HuH-7.5 (cell line): Measurements from ENCODE around the gene ATRNL1.
"Not testable (repeated sequence)": the region's sequence is repeated elsewhere in the genome, so short reads cannot be mapped to it uniquely, and the experiment has no call there.

Experiments used
- DNase-seq: peaks from one replicate; pipeline ENCODE4 v3.0.0; 2011; ENCODE audit warnings: low spot score

Gene ATRNL1

DNA sequence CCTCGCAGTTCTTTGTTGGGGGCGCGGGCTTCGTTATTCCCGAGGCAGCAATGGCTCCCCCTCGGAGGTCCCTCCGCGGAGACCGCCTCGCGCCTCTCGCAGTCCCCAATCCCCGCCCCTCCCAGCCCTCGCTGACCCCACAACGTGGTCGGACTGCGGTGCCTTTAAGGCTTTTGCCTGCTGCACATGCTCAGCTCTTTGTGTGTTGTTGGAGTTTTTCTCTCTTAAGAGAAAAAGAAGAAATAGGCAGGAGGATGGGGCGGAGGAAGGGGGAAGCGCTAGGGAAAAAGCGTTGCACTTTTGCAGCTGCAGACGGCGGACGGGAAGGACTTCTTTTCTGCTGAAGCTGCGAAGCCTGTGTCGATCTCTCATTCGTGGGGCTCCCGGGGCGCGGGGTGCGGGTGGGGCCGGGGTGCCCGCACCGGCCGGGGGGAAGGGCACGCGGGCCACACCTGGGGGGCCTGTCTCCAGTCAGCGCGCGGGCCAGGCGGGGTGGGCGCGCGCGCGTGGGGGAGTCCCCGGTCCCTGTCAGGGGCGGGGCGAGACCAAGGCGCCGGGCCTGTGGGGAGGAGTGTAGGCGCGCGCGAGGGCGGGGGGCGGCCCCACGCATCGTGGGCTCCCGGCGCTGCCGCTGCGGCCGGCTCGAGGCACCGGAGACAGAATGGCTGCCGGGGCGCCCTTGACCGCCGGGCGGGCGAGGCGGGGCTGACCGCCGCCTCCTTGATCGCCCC is 445 bp upstream of the ATRNL1 start:
- DNase-seq = peak; percentile 28

DNA sequence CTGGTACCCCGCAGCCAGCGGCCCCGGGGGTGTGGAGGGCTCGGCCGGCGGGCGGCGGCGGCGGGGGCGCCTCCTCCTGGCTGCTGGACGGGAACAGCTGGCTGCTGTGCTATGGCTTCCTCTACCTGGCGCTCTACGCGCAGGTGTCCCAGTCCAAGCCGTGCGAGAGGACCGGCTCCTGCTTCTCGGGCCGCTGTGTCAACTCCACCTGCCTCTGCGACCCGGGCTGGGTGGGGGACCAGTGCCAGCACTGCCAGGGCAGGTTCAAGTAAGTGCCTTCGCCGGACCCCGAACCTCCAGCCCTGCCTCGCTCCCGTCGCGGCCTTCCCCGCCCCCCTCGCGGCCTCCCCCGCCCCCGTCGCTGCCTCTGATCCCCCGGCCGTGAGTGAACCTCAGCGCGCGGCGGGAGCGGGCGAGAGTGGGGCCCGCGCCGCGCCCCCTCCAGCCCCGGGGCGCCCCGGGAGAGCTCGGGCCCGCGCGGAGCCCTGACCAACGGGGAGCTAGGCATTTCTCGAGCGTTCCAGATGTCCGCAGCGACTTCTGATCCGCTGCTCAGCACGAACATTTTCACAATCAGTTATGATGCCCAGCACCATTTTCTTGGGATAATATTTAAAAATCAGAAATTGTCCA is 727 bp downstream of the ATRNL1 start:
- peak; percentile 46 for DNase-seq

DNA sequence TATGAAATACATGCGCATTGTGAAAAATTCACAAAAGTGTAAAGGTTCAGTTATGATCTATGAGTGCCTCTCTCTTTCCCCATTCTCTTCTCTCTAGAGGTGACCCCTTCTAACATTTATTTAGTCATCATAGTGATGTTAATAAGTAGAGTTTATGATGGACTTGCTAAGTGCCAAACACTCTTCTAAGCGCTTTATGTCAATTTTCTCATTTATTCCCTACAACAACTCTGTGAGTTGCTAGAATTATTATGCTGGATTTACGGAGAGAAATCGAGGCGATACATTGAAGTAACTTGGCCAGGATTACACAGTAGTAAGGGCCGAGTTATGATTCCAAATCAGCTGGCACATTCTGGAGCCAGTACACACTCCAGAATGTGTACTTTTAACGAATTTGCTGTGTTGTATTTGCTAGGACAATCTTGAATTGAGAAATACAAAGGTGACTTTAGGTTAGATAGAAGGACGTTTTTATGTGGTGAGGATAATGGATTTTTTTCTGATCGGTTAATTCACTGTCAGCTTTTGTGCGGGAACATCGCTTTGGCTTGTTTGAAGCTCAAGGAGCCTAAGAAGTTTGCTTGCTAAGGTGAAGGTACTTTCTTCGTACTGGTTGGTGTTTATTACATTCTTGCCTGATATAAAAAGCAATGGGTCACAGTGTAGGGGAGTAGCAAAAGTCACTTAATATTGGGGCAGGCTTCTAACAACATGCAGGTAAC is 1.4 kb downstream of the ATRNL1 start:
- DNase-seq = no peak

DNA sequence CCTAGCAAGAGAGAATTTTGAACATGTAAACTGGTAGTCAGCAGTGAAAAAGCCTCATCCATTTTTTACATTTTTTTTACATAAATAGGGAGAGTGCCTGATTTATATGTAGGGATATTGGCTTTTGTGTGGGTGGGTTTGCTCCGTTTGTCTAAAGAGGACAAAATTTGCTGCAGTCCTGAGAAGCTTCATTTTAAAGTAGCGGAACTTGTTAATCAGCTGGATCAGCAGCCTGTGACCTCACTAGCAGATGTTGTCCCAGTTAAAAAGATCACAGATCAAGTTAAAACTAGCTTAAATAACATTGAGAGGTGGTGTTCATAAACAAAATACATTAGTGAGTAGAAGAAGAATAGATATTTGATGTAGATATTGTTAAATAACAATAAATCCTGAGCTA is 2.6 kb downstream of the ATRNL1 start:
- no peak for DNase-seq

DNA sequence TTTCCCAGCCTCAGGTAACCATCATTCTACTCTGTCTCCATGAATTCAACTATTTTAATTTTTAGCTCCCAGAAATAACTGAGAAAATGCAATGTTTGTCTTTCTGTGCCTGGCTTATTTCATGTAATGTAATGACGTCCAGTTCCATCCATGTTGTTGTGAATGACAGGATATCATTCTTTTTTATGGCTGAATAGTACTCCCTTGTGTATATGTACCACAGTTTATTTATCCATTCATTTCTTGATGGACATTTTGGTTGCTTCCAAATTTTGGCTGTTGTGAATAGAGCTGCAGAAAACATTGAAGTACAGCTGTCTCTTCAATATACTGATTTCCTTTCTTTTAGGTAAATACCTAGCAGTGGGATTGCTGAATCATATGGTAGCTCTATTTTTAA is 10.5 kb downstream of the ATRNL1 start:
- DNase-seq = no peak

DNA sequence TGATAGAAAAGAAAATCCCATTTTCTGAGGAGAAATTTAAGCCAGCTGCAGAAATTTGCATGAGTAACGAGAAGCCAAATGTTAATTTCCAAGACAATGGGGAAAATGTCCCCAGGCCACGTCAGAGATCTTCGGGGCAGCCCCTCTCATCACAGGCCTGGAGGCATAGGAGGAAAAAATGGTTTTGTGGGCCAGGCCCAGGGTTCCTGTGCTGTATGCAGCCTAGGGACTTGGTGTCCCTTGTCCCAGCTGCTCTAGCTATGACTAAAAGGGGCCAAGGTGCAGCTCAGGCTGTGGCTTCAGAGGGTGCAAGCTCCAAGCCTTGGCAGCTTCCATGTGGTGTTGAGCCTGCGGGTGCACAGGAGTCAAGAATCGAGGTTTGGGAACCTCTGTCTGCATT is 12.2 kb downstream of the ATRNL1 start:
- not testable (repeated sequence) for DNase-seq

DNA sequence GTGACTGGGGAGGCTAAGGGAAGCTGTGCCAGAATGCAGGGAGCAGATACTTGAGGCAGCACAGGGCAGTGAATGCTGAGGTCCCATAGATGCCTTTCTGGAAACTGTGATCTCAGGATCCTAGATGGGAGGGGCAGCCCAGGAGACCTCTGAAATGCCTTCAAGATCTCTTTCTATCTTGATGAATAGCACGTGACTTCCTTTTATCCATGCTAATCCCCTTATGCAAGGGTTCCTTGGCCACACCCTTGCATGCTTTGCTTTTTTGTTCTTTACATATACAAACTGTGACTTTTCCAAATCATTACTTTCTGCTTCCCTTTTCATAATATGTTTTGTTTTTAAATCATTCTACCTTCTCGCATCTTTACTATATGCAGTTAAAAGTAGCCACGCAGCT is 14.7 kb downstream of the ATRNL1 start:
- DNase-seq = no peak

DNA sequence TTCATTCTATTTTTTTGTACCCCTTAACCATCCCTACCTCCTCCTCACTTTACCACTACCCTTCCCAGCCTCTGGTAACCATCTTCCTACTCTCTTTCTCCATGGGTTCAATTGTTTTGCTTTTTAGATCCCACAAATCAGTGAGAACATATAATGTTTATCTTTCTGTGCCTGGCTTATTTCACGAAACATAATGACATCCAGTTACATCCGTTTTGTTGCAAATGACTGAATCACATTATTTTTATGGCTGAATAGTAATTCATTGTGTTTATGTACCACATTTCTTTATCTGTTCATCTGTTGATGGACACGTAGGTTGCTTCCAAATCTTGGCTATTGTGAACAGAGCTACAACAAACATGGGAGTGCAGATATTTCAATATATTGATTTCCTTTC is 24.1 kb downstream of the ATRNL1 start:
- no peak for DNase-seq

DNA sequence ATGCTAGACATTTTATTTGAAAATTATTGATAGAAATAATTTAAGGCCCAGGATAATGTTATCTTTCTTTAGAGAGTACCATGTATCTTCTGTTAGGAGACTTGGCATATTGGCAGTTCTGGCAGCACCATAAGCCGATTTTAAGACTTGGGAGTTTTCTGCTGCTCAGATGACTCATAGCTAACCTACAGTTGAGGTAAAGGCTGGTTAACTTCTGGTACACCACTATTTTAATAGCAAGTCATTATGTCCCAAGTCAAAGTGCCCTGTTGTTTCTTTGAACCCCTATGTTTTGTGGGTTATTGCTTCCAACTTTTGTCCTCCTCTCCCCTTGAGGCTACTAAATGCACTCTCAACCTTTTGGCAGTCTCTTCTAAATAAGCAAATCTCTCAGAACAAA is 25.2 kb downstream of the ATRNL1 start:
- no peak for DNase-seq

DNA sequence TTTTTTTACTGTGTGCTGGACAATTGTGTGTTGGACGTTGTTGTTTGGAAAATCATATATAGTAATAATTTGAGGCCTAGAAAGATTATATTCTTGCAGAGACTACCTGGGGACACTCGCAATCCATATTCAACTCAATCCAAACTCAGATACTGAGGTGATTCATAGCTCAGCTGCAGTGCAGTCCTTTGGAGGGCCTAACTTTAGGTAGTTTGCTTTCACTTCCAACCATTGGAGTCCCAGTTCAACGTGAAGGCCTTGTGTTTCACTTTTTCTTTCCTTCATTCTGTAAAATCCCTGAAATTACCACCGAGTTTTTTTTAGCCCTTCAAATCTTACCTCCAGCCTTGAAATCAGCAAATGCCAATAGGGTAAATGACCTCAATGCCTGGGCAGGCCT is 32.3 kb downstream of the ATRNL1 start:
- no peak for DNase-seq

DNA sequence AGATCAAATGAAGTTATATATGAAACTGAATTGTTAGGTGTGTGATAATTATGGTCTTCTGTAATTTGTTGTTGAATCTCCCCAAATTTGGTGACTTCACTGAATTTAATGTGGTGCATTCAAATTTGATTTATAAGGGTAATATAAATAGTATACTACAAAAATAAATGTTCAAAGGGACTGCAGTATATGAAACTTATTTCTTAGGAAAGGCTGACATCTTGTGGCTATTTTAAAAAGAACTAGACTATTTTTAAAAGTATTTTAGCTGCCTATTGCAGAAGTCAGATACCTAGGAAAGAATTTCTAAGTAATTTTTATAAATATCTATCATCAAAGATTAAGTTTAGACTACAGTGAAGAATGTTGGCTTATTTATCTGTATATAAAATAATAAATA is 36.6 kb downstream of the ATRNL1 start:
- no peak for DNase-seq

DNA sequence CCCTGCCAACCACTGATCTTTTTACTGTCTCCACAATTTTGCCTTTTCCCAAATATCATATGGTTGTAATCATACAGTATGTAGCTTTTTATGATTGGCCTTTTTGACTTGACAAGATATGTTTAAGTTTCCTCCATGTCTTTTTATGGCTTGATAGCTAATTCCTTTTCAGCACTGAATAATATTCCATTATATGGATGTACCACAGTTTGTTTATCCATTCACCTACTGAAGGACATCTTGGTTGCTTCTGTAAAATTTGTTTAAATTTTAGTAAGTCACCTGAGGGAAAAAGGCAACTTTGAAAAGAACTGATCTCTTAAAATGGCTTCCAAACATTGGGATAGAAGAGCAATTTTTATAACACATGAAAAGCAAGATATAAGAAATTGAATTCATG is 43.5 kb downstream of the ATRNL1 start:
- no peak for DNase-seq

DNA sequence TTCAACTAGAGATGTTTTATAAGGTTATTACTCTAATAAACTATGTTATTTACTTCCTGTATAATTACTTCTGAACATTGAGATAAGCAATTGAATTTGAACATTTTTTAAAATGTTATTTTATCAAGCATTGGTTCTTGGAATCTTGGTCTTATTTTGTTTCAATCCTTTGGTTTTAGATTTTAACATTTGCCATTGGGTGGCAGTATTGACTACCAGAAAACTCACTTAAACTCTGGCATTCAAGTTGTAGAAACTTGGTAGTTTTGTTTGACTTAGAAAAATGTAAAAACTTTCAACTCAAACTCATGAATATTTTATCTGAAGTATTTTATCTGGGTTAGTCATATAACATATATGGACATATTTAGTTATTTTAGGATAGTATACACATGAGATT is 48.1 kb downstream of the ATRNL1 start:
- no peak for DNase-seq

DNA sequence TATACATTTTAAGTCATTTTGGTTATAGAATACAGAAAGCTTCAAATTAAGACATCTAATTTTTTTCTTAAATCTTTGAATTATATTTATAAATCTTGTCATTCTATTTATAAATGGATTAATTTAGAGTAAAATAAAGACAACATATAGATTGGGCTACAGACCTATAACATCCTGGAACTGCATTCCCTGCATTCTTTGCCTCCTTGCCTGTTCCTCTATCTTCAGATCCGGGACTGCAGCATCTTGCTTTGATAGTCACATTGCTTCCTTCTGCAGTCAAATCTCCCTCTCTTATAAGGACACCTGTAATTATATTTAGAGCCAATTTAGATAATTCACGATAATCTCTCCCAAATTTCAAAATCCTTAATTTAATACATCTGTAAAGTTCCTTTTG is 64.2 kb downstream of the ATRNL1 start:
- no peak for DNase-seq

DNA sequence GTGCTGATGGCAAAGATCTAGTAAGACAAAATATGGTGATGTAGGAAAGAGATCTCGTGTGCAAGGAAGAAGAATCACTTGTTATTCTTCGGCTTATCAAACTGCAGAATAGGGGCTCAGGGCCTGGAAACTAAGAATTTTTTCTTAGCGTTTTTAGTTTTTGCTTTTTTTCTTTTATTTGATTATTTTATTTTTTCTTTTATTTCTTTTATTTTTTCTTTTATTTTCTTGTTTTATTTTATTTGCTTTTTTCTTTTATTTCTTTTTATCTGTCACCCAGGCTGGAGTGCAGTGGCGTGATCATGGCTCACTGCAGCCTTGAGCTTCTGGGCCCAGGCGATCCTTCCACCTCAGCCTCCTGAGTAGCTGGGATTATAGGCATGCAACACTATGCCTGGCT is 70.0 kb downstream of the ATRNL1 start:
- DNase-seq = no peak

DNA sequence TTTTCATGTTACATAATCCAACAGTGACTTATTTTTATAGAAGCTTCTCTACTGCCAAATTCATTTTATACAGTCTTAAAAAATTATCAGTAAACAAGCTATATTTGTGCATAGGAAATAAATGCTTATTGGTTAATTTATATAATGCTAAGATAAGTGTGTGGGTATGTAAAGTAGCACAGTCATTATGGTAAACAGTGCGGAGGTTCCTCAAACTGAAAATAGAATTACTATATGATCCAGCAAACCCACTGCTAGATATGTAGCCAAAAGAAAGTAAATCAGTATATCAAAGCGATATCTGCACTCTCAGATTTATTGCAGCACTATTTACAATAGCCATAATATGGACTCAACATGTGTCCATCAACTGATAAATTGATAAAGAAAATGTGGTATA is 71.1 kb downstream of the ATRNL1 start:
- no peak for DNase-seq

DNA sequence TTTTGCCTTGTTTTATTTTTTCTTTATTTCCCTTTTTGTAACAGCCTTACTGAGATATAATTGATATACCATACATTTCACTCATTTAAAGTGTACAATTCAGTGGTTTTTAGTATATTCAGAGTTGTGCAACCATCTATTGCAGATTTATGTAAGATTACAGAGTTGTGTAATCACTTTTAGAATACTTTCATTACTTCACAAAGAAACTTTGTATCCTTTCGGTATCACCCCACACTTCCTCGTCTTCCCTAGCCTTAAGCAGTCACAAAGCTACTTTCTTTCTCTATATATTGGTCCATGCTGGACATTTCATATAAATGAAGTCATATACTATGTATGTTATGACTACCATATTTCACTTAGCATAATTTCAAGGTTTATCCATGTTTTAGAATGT is 74.6 kb downstream of the ATRNL1 start:
- no peak for DNase-seq

DNA sequence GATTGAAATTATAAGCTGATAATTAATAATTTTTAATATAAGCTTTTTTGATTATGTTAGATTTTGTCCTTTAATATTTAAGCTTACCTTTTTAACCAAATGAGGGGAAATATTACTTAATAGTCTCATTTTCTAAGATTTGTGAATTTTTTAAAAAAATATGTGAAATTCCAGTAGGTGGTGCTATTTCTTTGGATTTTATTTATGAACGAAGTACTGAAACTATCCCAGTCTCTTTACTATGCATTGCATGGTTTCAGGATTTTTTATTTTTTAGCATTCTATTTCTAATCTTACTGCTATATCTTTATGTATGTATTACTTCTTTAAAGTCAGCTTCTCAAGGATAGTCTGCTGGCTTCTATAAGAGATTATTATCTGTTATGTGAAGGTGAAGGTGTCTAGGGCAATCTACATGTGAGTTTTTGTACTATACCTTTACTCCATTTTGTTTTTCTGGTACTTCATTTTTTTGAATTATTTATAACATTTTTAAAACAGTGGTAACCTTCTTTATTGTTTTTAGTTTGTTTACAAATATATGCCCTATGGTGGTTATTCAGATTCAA is 78.3 kb downstream of the ATRNL1 start:
- no peak for DNase-seq

DNA sequence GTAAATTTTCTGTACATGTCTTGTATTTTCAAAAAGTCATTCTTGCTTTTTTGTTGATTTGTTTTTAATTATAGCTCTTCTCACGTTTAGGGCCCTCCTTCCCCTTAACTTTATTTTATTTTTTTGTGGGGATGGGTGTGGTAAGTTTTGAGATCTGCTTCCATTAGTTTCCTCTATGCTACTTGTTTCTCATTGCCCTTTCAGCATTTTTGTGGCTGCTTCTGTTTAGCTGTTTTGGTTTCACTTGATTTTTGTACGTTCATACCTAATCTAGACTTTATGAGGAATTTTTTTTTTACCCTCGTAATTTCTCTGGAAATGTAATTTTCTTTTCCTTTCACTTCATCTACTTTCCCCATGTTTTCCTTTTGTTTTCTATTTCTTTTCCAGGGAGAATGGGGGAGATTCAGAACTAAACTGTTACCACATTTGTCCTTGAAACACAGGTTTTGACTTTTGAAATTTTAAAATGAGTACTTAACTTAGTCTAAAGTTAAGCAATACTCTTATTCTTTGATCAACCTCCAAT is 80.8 kb downstream of the ATRNL1 start:
- DNase-seq = no peak

DNA sequence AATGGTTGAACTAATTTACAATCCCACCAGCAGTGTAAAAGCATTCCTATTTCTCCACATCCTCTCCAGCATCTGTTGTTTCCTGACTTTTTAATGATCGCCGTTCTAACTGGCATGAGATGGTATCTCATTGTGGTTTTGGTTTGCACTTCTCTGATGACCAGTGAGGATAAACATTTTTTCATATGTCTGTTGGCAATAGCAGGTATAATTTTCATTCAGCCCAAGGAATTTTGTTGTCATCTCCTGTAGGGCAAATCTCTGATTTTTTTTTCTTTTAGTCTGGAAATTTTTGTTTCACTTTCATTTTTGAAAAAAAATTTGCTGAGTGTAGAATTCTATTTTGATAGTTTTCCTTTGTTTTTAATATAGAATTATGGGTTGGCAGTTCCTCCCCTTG is 114.1 kb downstream of the ATRNL1 start:
- not testable (repeated sequence) for DNase-seq

DNA sequence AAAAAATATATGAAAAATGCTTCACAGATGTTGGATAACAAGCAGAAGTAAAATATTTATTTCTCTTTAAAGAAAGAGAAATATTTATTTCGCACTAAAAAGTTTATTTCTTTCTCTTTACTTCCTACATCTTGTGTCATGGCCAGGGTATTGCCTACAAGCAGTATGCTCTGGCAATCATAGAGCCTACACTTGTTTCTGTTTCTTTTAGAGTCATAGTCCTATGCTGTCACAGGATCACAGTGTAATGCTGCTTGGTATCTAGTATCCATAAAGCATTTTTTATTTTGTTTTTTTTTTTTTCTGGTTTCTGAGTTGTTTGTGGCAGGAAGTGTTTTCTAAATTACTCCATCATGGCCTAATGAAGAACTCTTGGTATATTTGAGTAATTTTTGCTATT is 116.0 kb downstream of the ATRNL1 start:
- no peak for DNase-seq

DNA sequence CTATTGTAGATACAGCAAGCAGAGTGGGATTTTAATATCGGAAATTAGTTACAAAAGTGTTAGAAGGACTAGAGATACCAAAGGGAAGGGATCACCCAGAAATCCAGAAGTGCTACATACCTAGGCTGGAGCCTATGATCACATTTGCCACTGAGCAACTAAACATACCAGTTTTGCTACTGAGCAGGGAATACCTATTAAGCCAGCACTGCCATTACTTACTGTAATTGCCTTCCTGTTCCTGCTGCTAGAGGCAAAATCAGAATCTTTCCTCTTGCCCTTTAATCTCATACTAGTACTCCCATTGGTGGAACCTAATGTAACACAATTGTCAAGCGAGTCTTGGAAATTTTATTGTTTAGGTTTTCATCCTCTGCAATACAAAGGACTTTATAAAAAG is 121.7 kb downstream of the ATRNL1 start:
- no peak for DNase-seq

DNA sequence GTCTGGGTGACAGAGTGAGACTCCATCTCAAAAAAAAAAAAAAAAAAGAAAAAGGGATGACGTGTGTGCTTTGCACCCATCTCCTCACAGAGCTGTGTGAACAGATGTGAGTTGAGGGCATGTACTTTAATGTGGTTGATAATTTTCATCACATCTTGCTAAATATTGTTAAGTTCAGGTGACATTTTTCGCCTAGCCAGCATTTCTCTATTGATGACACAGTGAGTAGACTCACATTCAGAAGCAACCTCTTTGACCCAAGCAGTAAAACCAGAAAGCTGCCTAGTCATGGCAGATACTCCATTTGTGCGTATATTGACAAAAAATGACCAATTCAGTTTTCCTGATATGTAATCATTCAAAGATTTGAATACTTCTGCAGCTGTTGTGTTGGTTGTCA is 126.0 kb downstream of the ATRNL1 start:
- no peak for DNase-seq
